Activated CD4-positive, alpha-beta T cell treated with anti-CD3 and anti-CD28 coated beads, Interleukin-10, Interleukin-2, amounts not matched to agents 100 ng/mL and 50 ng/mL, durations not matched to agents 16 hours and 8 hours (primary cell): ENCODE measurements around the gene RUNX1.
"Not testable (repeated sequence)": the region's sequence is repeated elsewhere in the genome, so short reads cannot be mapped to it uniquely, and the experiment has no call there.

Source experiments
- DNase-seq: peaks from one replicate; pipeline ENCODE4 v3.0.0-alpha.2; 2020

RUNX1 gene

DNA sequence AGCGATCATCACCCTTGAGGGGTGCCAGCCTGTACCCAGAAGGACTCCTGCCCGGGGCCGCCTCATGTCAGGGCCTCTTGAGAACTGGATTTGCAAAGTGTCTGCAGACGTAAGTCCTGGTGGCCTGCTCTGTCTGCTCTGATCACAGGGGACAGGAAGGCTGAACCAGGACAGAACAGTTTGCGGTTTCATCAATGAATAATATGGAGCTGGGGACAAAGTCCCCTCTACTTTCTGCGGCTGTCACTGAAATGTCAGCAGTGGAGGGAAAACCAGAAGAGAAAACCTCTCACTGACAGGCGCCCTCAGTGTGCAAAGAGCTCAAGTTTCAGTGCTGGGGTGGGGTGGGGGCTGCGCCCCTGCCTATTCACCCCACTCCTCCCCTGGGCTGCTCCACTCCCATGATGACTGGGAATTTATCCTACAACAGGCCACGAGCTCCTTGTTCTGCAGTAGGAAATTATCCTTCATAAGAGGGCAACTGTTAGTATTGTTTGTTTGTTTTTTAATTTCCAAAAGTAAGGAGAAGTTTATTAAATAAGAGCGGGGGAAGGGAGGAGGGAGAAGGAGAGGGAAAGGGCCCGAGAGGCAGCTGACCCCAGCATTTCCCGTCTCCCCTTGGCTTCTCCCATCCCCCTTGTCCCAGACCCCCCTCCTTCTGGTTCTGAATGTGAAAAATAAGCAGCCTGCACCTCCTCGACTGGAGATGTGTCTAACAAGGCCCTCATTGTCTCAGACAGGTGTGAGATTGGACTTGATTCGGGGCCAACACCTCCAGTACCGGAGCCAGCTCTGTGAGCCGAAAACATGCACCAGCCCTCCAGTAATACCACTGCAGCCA lies 231.1 kb downstream of the RUNX1 start:
- DNase-seq, result no peak

DNA sequence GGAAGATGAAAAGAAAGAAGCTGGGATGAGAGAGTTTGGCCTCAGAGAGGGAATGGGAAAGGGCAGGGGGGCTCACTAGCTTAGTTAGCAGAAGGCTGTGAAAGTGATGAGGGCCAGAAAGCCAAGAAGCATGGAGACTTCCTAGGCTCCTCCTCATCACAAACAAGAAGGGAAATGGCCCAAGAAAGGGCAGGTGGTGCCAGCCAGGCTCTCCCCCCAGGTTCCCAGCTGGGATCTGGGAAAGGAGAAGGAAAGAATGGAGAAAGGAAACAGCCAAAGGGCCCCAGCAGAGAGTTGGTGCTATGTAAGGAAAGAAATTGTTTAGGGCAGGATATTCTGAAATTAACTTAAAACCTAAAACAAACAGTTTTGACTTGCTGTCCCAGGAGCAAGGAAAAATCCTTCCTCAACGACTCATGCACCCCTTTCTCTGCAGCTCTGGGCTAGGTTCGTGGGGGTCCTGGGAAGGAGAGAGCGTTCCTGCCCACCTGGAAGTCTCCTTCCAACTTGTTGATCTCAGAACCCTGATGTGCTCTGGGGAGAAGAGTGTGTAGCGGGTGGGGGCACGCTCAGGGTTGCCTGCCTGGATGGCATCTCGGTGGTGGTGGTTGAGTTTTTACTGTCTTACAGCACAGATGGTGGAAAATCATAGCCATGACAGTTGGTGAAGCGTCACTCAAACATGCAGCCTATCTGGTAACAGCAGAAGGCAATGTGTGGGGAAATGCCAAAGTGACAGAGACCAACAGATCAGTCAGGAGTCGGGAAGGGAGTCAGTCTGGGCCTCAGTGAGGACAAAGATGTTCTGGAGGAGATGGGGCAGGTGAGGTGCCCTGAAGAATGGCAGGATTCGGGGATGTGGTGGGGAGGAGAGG lies 233.0 kb downstream of the RUNX1 start:
- no peak for DNase-seq

DNA sequence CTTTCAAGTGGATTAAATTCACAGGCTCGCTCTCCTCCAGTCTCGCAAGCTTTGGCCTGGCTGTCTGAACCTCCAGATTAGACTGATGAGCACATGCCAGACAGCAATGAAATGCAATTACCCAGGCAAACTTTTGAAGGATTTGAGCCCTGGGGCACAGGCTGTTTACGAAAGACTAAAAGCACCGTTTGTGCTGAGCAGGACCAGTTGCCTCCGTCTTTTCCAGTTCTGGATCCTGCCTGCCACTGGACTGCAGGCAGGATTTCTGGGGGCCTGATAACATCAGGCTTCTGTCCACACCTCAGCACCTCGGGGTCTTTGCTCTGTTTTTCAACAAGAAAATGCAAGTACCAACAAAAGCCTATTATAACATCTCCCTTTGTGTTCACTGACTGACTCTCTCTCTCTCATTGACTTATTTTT lies 234.6 kb downstream of the RUNX1 start:
- no peak for DNase-seq

DNA sequence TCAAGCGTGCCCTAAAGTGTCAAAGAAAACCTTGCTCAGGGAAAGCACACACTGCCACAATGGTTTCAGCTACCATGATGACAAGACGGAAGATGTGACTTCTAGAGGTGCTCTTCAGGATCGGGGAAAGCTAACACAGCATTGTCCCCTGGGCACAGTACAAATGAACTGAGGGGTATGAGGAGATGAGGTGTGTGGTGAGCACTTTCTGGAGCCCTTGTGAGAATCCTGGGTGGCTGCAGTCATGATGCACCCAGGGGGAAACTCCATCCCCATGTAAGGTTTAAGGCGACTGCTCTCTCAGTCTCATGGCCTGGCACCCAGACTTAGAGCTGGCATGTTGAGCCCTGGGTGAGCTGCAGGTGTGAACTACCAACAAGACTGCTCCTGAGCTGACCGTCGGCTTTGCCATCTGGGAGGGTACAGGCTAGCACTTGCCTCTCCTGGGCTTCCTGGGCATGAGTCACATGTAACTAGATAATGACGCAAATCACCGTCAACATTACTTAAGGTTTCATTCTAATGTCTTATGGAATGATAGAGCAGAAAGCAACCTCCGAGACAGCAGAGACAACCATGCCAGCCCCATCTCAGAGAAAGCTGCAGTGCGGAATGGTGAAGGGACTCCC lies 235.7 kb downstream of the RUNX1 start:
- DNase-seq, result no peak

DNA sequence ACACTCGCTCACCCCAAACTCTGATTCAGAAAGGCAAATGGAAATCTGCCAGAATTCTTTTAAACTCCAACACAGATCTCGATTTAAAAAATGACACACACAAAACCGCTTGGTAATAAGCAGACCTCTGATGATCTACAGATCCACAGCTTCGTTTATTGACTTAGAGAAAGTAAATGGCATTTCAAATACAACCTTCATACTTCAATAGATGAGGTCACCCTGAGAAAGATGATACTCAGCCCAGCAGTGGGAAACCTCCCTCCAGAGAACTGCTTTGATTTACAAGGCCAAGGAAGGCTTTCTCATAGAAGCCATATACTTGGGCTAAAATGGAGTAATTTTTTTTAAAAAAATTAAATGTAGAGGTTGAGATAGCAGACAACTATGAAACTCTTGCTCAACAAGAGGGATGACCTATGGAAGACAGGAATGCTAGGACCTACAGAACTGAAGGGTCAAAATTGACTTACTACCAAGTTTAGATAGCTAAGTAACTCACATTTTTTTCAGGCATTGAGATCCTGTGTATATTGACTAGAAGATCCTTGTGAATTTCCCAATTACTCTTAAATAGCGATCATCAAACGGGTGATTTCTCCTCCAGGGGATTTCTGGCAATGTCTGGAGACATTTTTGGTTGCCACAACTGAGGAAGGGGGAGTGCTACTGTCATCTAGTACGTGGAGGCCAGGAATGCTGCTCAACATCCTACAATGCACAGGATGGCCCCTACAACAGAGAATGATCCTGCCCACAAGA lies 236.4 kb downstream of the RUNX1 start:
- DNase-seq, result no peak

DNA sequence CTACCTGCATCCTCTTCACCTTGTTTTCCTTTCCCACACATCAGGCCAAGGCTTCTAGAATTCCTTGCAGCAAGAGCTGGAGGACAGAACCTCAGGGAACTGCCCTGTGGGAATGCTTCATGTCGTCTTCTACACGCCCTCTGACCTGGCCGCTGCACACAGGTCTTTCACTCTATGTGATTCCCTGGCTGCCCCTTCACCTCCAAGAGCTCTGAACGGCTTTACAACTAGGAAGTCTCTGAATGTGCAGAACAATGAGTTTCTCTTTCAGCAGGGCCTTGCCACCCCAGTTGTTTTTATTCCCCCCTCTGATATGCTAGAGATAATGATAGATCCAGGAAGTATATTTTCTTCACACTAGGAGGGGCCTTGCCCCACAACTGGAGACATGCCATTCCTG lies 237.7 kb downstream of the RUNX1 start:
- no peak for DNase-seq

DNA sequence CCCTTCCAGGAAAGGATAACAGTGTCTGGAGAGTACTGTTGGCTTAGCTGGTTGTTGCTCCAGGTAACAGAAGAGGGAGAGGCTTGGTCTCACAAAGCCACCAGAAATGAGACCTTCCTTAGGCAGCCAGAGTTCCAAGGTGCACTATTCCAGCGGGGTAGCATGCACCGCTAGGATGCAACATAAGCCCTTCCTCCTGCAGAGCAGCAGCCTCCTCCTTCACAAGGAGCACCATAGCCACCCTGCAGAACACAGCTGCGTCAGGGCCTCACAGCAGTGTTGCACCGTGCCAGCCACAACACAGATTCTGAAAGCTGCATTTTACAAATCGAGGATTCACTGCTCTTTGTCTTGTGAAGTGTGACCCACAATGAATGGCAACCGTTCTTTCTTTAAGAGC lies 238.3 kb downstream of the RUNX1 start:
- peak; percentile 36 for DNase-seq

DNA sequence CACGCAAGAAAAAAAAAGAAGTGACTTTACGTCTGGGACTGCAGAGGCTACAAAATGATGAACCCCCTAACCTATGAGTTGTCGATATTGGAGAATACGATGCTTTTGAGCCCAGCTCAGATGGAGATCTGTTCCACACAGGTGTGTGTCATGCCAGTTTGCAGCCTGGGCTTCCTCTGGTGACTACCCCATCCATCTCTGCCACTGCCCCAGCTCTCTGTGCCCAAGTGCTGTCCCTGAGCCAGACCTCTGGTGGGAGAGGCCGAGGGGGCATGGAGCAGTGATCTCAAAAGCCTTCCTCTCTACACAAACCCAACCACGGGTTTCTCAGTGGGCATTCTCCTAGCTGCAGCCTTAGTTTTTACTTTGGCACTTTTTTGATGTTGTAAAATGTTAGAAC lies 239.3 kb downstream of the RUNX1 start:
- no peak for DNase-seq

DNA sequence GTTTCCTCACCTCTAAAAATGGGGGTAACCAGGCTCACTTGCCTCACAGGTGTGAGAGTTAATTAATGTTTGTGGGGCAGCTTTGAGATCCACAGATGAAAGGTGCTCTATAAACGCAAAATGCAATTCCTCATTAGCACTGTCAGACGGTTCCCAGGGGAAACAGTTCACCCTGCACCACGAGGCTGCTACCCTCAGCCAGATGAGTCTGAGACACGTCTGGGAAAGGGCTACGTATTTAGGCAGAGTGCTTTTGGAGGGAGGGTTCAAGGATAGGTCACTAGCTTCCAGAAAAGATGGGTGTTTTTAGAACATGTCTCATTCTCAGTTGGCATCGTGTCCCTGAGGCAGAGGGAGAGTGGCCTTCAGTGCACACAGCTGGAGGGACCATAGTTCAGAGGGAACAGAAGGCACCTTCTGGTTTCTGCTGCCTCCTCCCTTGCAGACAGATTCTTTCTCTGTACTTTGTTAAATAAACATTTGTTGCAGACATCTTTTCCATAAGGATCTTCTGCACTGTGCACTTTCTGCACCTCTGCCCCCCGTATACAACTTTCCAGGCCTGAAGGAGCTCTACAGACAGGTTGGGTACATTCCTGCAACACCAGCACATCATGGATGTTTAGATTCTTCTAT lies 240.4 kb downstream of the RUNX1 start:
- no peak for DNase-seq

DNA sequence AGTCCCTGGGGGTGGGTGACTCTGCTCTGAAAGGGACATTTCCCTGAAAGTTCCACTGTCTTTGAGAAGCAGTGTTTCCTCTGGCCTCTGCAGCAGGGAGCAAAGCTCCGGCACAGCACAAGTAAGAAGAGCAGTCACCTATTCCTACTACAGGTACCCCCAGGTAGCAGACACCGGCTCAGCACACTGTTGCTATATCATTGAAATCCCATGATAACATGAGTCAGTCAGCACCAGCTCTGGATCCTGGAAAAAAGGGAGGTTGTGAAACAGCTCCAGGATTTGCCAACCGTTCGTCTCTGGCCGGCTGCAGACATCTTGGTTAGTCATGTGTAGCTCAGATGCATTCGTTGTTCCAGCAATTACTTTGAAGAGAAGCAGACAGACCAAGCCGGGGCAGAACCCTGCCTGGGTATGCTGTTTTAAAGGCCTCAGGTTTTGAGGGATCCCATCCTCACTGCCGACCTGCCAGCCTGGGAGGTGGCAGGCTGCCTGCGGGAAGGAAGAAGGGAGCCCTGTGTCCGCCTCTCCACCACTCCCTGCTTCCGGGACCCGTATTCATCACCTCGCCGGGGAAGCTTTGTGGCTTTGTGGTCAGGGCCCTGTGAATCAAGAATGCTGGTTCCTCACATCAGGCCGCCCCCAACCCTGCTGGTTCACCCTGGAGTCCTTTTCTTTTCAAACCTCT lies 241.1 kb downstream of the RUNX1 start:
- DNase-seq, result peak; percentile 84

DNA sequence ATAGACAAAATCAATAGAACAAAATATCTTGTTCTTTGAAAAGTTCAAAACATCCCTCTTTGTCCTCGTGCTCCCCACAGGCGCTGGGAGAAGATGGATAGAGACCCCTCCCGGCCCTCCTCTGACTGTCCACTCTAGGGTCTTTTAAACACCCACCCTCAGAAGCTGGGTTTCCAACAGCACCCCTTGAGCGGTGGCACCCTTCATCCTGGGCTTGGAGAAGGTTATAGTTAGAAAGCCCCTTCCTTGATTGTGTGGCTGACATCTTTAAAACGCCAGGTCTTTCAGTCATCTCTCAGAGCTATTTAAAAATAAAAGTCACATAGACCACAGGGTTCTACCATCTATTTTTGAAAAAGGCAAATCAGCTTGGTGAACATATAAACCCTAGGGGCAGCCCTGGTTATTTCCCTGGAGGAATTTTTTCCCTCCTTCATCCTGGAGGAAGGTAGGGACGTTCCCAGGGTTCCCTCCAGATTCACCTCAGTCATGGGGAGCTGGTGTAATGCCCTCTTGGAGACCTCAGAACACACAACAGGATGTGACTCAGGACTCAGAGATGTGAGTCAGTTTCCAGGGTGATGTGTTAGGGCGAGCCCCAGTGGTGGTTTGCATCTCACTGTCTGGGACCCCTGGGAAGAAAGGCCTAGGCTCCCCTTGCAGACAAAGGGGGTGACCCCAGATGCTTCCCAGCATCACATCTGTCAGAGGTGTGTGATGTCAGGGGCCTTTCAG lies 241.8 kb downstream of the RUNX1 start:
- DNase-seq, result peak; percentile 87

DNA sequence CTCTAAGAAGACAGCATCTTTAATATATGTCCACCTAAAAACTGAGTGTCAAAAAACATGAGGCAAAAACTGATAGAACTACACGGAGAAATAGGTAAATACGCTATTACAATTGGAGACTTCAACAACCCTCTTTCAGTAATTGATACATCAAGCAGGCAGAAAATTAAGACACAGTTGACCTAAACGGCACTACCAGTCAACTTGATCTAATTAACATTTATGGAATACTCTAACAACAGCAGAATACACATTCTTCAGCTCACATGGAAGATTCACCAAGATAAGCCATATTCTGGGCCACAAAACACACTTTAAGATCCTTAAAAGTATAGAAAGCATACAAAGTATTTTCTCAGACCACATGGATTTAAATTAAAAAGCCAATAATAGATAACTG lies 242.7 kb downstream of the RUNX1 start:
- DNase-seq, result no peak

DNA sequence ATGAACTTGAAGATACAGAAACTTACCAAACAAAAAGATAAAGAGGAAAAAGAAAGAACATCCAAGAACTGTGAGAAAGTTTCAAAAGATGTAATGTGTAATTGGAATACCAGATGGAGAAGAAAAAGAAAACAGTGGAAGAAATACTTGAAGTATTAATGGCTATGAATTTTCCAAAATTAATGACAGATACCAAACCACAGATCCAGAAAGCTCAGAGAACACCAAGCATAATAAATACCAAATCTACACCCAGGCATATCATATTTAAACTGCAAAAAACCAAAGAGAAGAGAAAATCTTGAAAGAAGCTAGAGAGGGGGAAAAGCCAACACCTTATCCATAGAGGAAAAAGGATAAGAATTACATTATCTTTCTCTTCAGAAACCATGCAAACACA lies 243.9 kb downstream of the RUNX1 start:
- DNase-seq, result no peak

DNA sequence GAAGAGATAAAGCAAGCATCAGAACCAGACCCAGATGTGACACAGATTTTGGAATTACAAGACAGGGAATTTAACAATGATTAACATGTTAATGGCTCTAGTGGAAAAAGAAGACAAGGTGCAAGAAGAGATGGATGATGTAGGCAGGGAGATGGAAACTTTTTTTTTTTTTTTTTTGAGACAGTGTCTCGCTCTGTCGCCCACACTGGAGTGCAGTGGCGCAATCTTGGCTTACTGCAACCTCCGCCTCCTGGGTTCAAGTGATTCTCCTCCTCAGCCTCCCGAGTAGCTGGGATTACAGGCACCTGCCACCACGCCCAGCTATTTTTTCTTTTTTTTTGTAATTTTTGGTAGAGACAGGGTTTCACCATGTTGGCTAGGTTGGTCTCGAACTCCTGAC lies 244.5 kb downstream of the RUNX1 start:
- not testable (repeated sequence) for DNase-seq

DNA sequence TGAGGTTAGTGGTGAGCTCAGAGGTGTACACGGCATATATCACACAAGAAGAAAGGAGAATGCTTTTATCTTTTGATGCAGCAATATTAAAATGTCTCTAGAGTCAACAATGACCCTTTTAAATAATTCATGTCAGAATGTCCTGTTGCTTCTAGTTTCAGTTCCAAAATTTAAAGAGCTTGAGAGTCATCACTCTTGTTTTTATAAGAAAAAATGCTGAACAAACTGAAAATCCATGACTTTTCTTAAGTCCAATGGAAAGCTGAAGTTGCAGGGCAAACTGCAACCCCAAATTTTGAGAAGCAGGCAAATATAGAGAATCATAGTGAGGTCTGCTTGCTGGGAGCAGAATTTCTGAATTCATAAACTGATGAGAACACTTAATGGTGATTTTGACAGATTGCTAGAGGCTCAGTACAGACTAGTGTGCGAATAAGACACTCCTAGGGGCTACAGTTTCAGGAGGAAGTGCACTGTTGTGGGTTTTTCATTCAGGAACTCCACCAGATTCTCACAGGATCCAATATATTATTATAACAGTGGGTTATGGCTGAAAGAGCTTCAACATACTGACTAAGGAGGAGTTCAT lies 245.2 kb downstream of the RUNX1 start:
- DNase-seq, result no peak

DNA sequence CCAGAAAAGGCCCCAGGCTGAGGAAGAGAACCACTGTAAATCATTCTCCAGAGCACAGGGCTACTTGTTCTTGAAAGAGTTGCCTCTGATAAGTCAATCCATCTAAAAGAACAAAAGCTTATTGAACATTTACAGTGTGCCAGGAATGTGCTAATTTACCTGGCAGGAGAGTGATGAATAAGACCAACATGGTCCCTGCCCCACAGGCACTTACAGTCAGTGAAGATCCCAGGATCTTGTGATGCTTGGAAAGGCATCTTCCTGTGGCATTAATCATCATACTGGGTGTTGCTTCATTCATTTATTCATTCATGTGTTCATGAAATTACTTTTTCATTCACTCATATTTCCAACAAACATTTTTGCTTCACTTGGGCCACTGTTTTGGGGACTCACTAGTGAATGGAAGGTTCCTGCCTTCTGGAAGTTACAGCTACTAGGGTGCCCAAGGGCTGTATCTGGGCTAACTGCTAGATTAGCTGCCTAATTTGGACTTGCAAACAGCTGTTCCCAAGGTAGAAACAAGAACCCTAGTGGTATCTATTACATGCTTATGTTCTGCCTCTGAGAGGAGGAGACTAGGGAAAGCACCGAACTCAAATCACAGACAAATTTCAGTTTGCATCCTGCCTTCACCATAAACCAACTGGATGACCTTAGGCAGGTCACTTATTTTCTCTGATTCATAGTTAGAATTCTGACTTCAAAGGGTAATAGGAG lies 246.8 kb downstream of the RUNX1 start:
- no peak for DNase-seq

DNA sequence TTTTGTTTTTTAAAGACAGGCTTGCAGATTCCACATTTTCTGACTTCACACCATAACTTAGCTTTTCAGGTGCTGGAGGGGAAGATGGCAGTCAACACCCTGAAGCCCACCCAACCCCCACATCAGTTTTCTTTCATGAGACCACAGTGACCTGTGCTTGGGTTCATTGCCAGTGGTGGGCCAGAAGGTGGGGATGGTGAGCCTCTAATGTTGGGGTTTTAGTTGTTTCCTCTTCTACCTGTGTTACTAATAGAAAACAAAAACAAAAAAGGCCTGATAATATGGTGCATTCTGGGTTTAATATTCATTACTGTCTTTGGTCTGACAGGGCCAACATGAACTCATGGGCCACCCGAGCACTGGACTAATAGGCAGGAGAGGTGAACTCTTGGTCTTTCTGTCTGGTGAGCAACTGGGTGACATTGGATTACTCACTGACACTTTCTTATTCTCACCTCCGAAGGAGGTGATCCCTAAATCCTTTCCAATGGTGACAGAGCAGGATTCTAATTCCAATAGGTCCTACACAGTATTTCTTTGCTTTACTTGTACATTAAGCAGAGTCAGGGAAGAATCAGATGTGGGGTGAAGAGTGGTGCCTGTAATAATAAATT lies 247.5 kb downstream of the RUNX1 start:
- peak; percentile 38 for DNase-seq

DNA sequence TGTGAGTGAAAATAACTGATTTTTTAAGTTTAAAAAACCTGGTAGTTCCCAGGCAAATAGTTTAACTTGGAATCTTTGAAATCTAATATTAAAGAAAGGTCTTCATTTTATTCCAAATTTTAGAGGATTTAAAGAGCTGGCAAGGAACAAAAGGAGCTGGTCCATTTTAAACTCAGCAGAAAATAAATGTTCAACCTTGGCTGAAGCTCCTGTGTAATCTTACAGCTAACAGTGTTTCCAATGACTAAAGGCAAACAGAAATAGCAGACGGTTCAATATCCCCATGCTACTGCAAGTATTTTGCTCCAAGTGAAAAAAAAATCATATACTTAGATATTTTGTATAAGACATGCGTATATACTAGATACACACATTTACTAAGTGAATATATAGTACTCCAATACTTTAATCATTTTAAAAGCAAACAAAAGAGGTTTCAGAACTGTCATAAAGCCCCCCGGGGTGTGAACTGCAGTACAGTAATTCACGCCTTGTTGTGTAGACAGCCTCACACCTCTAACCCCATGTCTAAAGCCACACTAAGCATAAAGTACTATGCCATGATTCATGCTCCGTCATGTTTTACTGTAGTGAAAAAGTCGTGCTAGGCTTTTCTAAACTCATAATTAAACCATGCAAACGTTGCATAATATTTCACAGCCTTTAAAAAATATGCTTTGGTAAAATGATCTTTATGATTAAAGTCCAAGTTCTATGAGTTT lies 248.1 kb downstream of the RUNX1 start:
- no peak for DNase-seq

DNA sequence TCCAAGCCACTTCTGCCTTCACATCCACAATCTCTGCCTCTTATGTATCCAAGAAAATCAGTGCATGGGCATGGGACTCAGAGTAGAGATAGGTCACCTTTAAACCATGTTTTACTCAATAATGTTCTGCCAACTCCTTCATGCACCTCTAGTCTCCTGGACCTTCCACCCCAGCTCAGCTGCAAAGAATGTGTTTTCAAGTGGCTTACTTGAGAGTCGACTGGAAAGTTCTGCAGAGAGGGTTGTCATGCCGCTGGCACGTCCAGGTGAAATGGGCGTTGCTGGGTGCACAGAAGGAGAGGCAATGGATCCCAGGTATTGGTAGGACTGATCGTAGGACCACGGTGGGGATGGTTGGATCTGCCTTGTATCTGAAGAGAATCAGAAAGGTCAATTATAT lies 250.0 kb downstream of the RUNX1 start:
- no peak for DNase-seq
